Activated CD4-positive, CD25-positive, alpha-beta regulatory T cell (primary cell): ENCODE data around the gene KCTD11.

Source experiments
- DNase-seq, 4 experiments: peaks; one replicate each; lab custom pipeline; 2025; lab: John Stamatoyannopoulos, UW

The KCTD11 gene

DNA sequence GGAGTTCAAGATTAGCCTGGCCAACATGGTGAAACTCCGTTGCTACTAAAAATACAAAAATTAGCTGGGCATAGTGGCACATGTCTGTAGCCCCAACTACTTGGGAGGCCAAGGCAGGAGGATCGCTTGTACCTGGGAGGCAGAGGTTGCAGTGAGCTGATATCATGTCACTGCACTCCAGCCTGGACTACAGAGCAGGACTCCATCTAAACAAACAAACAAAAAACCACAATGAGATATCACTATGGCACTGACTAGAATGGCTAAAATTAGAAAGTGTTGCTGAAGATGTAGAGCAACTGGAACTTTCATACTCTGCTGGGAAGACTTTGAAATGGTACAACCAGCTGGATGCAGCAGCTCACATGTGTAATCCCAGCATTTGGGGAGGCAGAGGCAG lies 22.4 kb downstream of the KCTD11 start:
- DNase-seq, result no peak

DNA sequence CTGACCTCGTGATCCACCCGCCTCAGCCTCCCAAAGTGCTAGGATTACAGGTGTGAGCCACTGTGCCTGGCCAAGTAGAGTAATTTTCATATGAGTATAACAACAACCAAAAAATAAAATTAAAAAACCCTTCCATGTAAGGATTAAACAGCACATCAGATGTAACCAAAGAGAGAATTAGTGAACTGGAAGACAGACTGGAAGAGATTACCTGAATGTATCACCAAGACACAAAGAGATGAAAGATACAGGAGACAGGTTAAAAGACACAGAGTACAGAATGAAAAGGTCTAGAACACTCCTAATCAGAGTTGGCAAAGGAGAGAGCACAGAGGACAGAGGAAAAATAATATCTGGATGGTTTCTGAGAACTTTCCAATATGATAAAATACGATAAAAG lies 27.2 kb downstream of the KCTD11 start:
- DNase-seq, result no peak

DNA sequence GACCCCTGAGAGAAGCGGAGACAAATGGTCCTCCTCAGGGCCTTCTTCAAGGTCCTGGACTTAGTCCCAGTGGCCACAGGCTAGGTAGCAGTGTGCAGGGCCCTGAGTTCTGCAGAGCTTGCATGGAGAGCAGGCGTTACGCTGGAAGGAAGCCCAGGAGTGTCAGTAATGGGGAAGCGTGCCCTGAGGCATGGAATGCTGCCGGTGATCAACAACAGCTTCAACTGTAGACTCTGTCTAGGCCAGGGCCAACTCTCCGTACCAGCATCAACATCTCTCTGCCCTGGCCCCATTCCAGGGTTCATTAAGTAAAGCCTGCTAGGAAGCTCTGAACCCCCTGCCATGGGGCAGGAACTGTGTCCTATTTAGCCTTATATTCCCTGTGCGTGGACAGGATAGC lies 28.4 kb downstream of the KCTD11 start:
- DNase-seq, result no peak

DNA sequence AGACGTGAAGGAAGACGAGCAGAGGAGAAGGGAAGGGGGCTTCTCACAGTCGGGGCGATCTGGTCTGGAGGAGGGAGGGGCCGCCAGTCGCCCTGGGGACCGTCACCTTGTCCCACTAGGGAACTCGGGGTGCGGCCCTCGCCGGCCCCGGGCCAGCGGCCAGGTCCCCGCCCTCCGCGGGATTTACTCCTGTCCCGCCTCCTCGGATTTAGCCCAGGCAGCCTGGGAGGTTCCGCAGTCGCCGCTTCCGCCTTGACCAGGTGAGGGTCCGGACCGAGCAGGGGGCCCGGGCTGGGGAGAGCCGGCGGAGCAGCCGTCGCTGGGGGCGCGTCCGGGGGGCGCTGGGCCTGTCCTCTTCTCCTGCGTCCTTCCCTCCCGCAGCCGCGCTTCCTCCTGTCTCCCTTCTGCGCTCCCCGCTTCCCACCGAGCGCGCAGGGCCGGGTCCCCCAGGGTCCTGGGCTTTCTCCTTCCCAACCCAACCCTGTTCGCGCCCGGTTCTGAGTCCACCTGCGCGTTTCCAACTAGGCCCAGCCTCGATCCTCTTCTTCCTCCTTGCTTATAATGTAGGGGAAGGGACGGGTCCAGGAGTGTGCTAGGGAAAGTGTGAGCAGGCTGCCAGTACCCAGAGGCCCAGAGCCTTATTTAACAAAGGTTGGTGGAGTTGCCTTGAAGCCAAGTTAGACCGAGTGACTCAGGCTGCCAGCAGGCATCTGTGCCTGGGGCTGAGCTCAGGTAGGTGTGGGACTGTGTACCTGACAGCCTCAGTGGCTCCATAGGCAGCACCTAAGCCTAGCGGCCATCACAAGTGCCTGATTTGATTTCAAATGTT lies 29.1 kb downstream of the KCTD11 start, which contains the start of gene TNK1:
TNK1 (plus strand) TSS at position 235 of the 829 bp plus-strand sequence. CDS start 1,838 bp downstream, outside the sequence.
- DNase-seq, result no peak

DNA sequence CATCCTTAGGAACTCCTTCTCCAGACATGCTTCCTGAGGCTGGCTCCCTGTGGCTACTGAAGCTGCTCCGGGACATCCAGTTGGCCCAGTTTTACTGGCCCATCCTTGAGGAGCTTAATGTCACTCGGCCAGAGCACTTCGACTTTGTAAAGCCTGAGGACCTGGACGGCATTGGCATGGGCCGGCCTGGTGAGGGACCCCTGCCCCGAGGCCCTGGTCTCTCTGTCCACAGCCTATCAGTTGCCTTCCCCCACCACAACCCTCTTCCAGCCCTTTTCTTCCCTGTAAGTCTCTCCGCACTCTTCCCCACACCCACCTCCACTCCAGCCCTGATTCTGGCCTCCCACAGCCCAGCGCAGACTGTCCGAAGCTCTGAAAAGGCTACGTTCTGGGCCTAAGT lies 30.9 kb downstream of the KCTD11 start:
- DNase-seq, result no peak

DNA sequence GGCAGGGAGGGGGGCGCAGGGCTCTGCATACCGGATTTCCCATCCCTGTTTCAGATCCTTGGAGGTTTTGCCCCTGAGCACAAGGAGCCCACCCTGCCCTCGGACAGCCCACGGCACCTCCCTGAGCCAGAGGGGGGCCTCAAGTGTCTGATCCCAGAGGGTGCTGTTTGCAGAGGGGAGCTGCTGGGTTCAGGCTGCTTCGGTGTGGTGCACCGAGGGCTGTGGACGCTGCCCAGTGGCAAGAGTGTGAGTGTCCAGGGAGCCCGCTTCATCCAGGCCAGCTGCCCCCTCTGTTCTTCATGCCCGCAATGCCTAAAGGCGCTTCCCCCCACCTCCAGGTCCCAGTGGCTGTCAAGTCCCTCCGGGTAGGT lies 31.4 kb downstream of the KCTD11 start:
- DNase-seq, result no peak

DNA sequence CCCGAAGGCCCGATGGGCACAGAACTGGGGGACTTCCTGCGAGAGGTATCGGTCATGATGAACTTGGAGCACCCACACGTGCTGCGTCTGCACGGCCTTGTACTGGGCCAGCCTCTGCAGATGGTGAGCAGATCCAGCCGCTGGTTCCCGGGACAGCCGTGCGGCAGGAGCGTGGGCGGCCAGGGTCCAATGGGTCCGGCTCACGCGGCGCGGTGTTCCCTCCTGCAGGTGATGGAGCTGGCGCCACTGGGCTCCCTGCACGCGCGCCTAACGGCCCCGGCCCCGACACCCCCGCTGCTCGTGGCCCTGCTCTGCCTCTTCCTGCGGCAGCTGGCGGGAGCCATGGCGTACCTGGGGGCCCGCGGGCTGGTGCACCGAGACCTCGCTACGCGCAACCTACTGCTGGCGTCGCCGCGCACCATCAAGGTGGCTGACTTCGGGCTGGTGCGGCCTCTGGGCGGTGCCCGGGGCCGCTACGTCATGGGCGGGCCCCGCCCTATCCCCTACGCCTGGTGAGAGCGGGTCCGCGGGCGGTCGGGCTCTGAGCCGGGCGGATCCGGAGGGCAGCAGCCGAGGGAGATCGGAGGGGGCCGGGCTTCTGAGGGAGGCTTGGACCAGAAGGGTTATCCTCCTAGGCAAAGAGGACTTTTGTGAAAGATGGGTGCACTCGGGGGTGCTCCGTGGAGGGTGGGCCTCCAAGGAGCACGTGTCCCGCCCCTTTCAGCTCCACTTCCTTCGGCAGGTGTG lies 32.0 kb downstream of the KCTD11 start:
- peak; percentile 44 to 71 (median 57) for DNase-seq

DNA sequence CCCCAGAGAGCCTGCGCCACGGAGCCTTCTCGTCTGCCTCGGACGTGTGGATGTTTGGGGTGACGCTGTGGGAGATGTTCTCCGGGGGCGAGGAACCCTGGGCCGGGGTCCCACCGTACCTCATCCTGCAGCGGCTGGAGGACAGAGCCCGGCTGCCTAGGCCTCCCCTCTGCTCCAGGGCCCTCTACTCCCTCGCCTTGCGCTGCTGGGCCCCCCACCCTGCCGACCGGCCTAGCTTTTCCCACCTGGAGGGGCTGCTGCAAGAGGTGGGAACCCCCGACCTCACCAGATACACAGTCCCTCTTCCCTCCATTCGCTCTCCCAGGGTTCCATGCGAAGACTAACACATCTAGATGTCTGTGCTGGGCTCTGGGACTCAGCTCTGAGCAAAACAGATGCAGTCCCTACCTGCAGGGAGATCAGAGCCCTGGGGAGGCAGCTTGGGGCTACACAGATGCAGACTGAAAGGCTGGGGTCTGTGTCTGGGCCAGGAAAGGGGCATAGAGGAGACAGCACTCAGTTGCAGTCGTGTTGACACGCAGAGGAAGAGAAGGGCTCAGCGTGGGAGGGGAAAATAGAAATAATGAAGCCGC lies 32.6 kb downstream of the KCTD11 start:
- DNase-seq, result no peak

DNA sequence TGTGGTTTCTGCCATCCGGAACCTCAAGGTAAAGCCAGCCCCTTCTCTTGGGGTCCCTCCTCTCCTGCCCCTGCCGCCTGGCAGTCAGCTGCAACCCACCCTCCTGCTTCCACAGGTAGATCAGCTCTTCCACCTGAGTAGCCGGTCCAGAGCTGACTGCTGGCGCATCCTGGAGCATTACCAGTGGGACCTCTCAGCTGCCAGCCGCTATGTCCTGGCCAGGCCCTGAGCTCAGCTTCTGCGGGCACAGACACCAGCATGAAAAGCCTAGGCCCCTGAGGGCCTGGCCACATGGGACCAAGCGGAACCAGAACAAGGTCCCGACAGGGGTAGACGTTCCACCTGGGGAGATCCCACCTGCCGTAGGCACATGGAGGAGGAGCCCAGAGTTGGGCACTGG lies 36.9 kb downstream of the KCTD11 start:
- no peak for DNase-seq

DNA sequence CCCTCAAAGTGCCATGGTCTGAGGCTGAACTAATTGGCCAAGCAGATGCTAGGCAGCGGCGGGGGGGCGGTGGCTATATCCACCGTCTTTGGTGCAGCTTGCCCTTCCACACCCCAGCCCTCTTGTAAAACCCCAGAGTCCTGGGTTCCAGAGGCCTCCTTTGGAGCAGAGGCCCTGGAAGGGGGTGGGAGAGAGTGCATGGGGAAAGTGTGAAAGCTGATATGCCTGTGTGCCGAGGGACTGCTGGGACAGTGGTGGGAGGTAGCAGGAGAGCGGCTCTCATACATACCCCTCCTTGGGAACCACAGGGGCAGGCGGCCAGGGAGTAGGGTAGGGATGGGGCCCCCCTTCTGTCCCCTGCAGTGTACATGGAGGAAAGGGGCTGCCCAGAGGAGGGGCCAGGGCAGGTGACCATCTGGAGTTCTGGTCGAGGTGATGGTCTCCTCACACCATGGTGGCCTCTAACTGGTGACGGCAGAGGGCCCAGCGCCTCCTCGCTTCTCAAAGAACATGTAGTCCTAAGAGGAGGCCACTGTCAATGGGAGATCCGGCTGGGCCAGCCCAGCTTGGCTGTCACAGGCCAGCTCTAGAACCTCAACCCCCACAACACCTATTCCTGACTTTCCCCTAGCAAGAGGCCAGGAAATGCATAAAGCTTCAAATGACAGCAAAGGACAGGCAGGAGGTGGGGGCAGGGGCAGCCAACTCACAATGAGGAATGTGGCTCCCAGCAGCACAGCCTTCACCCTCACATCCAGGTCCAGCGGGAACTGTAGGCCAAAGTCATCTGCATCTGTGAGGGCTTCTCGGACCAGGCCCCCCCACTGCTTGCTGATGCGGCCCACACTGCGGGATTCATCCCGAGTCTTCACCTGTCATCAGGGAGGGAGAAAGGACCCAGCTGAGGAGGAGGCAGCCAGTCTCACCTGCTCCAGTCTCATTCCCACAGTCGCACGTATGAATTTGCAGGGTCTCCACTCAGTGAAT lies 38.3 kb downstream of the KCTD11 start:
- no peak for DNase-seq

DNA sequence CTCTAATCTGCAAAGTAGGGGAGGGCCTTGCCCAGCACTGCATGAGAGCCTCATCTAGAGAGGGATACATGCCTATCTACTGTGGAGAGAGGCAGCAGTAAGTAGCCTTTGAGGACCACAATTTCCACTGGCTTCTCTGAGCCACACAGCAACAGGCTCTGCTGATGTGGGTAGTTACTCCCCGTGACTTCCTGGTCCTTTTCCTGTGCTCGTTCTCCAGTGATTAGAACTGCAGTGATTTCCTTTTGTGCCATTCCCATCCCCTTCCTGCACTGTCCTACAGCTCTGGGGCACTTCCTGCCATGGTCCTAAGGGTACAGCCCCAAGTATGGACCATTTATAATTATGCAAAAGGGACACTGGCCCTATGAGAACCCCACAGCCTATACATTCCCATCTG lies 39.3 kb downstream of the KCTD11 start:
- no peak for DNase-seq

DNA sequence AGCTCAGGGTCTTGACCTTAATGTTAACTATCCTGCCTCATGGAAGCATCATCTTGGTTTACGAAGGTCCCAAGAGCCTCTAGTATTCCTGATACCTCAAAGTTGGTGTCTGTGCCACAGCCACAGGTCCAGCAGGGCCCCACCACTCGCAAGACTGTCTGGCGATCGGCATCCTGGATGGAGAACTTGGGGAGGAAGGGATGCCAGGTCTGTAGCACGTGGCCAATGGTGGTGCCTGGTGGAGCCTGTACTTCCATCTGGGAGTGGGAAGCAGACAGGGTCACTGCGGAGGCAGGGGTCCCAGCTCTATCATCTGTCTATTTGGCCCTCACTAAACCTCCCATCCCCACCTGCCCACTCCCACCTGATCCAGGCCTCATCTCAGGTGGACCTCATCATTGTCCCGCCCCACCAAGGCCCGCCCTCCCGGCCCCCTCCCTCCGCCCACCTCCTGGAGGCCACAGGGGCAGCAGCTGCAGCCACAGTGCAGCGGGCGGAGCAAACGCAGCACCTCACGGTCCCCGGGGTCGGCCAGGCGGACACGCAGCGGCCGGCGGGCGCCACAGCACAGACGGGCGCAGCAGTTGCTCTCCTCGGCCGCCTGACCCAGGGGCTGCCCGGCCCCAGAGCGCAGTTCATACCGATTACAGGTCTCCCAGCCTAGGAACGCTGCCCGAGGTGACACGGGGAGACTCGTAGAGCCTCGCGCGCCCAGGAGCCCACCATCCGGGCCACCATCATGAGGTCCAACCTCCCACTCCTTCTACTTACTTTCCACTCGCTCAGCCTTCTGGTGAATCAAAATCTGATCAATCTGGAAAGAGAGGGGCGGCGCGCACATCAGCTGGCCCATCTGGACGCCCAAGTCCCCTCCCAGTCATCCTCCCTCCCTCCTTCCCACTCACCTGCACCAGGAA lies 41.0 kb downstream of the KCTD11 start:
- no peak for DNase-seq

DNA sequence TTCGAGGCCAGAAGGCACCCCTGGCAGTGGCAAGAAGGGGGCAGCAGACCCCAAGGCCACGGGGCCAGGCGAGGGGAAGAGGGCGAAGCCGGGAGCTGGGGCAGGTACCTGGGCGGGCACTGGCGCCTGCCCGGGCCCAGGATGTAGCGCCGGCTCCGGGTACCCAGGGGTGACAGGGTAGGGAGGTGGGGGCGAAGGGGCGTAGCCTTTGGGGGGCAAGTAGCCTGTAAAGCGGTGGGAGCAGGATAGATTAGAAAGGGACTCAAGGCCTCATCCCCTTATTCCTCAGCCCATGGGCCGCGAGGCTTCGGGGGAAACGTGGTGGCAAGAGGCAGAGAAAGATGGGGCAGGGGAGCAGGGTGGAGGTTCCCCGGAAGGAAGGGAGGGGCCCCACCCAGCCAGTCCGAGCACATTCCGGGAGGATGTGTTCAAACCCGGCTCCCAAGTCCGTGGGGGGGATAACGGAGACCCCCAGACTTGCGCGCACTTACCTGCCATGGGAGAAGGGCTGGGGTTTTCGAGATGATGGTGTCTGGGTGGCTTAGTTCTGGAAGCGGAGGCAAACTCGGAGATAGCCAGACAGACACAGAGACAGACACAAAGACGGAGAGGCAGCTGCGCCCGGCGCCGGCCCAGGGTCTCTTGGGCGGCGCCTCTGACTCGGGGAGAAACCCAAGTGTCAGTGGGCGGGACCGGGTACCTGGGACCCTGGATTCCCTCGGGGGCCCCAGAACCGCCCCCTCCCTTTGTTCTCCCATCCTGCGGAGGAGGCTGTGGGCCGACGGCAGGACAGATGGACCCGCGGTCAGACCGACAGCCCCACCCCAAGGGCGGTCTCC lies 41.9 kb downstream of the KCTD11 start:
- peak in 2 of 4 experiments; percentile 46 to 52 for DNase-seq

DNA sequence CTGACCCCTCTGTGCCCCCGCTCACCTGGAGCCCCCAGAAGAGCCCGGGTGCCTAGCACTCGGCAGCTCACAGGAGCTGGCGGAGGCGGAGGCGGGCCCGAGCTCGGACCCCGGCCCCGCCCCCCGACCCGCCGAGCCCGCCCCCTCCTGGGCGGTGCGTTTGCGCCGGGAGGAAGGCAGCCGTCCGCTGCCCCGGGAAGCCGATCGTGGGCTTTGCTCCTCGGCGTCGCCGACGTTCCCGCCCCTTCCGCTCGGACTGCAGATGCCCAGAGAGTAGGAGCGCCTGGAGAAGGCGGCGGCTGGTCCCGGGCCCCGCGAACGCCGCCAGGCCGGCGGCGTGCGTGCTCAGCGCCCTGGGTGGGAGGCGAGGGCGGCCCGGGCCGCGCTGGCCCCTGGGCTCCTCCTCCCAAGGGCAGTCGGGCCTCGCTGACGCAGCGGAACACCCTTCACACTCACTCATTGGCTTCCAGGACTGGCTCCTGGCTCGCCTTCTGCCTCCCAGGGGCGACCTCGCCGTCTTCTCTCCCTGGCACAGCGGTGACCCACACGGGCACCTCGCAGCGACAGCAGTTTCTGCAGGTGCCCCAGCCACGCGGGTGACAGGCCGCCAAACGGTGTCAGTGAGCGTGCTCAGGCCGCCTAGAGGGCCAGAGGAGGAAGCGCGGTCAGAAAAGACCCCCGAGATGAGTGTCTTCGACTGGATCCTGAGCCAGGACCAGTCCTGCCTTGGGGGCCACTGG lies 42.7 kb downstream of the KCTD11 start, which contains the start of gene PLSCR3:
PLSCR3 (minus strand) TSS at position 74 of the 740 bp plus-strand sequence. CDS start 415 bp downstream, outside the sequence.
- DNase-seq, result peak; percentile 66 to 74 (median 70)

DNA sequence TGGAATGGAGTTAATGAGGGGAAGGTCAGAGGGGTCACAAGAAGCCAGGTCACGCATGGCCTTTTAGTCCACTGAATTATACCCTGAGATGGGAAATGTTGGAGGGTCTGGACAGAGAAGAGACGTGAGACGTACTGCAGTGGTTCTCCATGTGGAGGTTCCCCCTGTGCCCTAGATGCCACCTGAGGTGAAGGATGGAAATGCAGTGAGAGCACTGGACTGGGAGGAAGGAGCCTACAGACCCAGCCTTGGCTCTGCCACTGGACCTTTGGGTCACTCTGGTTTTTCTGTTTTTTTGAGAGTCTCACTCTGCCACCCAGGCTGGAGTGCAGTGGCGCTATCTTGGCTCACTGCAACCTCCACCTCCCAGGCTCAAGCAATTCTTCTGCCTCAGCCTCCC lies 44.2 kb downstream of the KCTD11 start:
- DNase-seq, result no peak

DNA sequence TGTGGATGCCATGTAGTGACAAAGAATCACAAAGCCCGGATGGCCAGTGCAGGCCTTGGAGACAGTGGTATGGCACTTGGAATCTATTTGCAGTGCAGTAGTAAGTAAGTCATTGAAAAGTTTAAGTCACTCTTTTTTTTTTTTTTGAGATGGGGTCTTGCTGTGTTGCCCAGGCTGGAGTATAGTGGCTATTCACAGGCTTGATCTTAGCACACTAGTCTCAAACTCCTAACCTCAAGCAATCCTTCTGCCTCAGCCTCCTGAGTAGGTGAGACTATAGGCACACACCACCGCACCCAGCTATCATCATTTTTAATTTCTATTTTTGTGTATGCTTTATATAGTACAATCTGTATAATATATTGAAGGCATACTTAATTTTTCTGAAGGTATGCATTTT lies 46.6 kb downstream of the KCTD11 start:
- DNase-seq, result no peak

DNA sequence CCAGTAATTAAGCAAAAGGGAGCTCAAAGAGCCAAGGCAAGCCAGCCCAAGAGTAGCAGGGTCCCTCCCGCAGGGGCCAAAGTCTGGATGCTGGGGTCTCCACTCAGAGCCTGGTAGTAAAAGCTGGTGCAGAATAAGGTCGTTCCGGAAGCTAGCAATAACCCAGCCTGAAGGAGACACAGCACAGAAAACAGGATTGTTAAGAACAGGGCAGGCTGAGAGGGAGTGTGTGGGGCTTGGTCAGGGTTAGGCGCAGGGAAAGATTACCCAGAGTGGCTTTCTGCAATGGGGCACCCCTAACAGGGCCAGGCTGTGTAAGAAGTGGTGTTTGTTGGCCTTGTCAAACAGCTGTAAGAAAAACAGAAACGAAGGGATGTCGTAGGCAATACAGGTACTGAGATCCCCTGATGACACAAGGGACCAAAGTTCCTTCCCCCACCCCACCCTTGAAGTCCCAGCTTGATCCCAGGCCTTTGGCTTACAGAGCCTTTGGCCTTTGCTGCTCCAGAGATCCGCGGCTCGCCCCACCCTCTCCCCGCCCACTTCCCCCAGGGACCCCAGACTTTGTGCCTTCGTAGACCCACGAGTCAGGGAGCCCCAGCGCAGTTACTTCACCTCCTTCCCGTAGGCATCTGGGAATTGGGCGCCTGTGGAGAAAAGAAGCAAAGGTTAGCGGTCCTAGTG lies 51.2 kb downstream of the KCTD11 start:
- DNase-seq, result no peak

DNA sequence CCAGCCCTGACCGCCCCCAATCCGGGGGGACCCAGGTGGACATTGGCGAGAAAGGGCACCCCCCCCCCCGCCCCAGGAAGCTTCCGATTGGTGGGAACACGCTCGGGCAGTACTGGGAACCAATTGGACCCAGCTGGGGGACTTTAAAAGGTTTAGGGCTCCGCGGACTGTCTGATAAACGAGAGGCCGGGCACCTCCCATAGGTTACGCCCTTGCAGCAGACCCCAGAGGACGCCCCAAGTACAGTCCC lies 51.7 kb downstream of the KCTD11 start:
- no peak for DNase-seq
